Neural crest cell (in vitro differentiated cells): ENCODE measurements around the gene SP110. TPM values are rescaled to one million over a fixed set of nuclear protein-coding genes. Genes with fewer than 3 reads are reported as not detected.

Experiments used
- DNase-seq: peaks from one replicate; pipeline ENCODE4 v3.0.0; 2021; ENCODE audit warnings: low read depth, mixed read lengths, low spot score
- H3K27ac Mint-ChIP-seq: one replicate; pipeline ENCODE4 v1.8.0; 2021; ENCODE audit warnings: mild to moderate bottlenecking, mixed read lengths; ENCODE audit not compliant: unreplicated experiment
- H3K27me3 Mint-ChIP-seq: 2 replicates; pipeline ENCODE4 v1.8.0; 2021; ENCODE audit warnings: low read depth, mild to moderate bottlenecking, mixed read lengths
- H3K36me3 Mint-ChIP-seq: 2 replicates; pipeline ENCODE4 v1.8.0; 2021; ENCODE audit warnings: low read depth, mild to moderate bottlenecking, mixed read lengths
- H3K4me1 Mint-ChIP-seq: 2 replicates; pipeline ENCODE4 v1.8.0; 2021; ENCODE audit warnings: mixed read lengths
- H3K4me3 Mint-ChIP-seq: one replicate; pipeline ENCODE4 v1.8.0; 2021; ENCODE audit warnings: mild to moderate bottlenecking, mixed read lengths
- H3K9me3 Mint-ChIP-seq: 2 replicates; pipeline ENCODE4 v1.8.0; 2021; ENCODE audit warnings: mixed read lengths
- CTCF ChIP-seq: fragments of 200-600 bp; sonication (generic); conservative IDR thresholded peaks from 2 replicates; pipeline ENCODE4 v1.5.0; 2021; ENCODE audit warnings: antibody characterized with exemption, mild to moderate bottlenecking
- total RNA-seq: library from RNA; stranded (reverse); gene quantifications from 2 replicates; pipeline ENCODE4 v1.2.1, GENCODE V29; 2021

The SP110 gene
- total RNA-seq, 1 donor from 2014 or later, result 5.3 TPM

GRCh38 chr2:230178546-230179485 is 41.0 kb downstream of the SP110 start:
- Mint-ChIP-seq H3K4me3 (no peak overlapping the region), H3K27ac (no peak overlapping the region), H3K4me1 (peaks cover 12% of the 10 kb centered on the region), H3K36me3 (no peaks in the 10 kb centered on the region), H3K9me3 (no peaks in the 10 kb centered on the region), H3K27me3 (no peaks in the 10 kb centered on the region)
- no peak for DNase-seq
- no peak for TF ChIP-seq CTCF

GRCh38 chr2:230176996-230177395 is 42.8 kb downstream of the SP110 start:
- Mint-ChIP-seq H3K4me1 (peaks cover 12% of the 10 kb centered on the region), H3K27me3 (no peaks in the 10 kb centered on the region), H3K27ac (no peak overlapping the region), H3K9me3 (no peaks in the 10 kb centered on the region), H3K36me3 (no peaks in the 10 kb centered on the region), H3K4me3 (no peak overlapping the region)
- DNase-seq, result no peak
- TF ChIP-seq CTCF, result no peak

GRCh38 chr2:230174466-230174865 is 45.3 kb downstream of the SP110 start:
- TF ChIP-seq CTCF, result no peak
- peaks cover 12% of the 10 kb centered on the region for H3K4me1 Mint-ChIP-seq
- no peak for DNase-seq
- H3K4me3 Mint-ChIP-seq, result no peak overlapping the region
- no peaks in the 10 kb centered on the region for H3K9me3 Mint-ChIP-seq
- H3K27me3 Mint-ChIP-seq, result no peaks in the 10 kb centered on the region
- no peak overlapping the region for H3K27ac Mint-ChIP-seq
- H3K36me3 Mint-ChIP-seq, result no peaks in the 10 kb centered on the region

- DNase-seq, result no peak
- H3K4me1 Mint-ChIP-seq, result no peaks in the 10 kb centered on the region
- H3K9me3 Mint-ChIP-seq, result no peaks in the 10 kb centered on the region
- TF ChIP-seq CTCF, result no peak
- H3K4me3 Mint-ChIP-seq, result no peak overlapping the region
- H3K27ac Mint-ChIP-seq, result no peak overlapping the region
- no peaks in the 10 kb centered on the region for H3K36me3 Mint-ChIP-seq
- no peaks in the 10 kb centered on the region for H3K27me3 Mint-ChIP-seq
Measured at GRCh38 chr2:230172852-230173251, 46.9 kb downstream of the SP110 start.

- Mint-ChIP-seq H3K4me1 (no peaks in the 10 kb centered on the region), H3K27me3 (no peaks in the 10 kb centered on the region), H3K4me3 (no peak overlapping the region), H3K27ac (no peak overlapping the region), H3K36me3 (no peaks in the 10 kb centered on the region), H3K9me3 (no peaks in the 10 kb centered on the region)
- TF ChIP-seq CTCF, result no peak
- no peak for DNase-seq
Measured at GRCh38 chr2:230172156-230172555, 47.6 kb downstream of the SP110 start.
